Fibroblast of mammary gland (primary cell): ENCODE results near the gene VSIG10L2.
"Not testable (repeated sequence)": the region's sequence is repeated elsewhere in the genome, so short reads cannot be mapped to it uniquely, and the experiment has no call there.

ENCODE experiments used
- DNase-seq: peaks from one replicate; pipeline ENCODE4 v3.0.0-alpha.2; 2010; ENCODE audit warnings: low read depth
- H3K4me3 ChIP-seq: 2 replicates; pipeline ENCODE4 v1.5.1; 2011; ENCODE audit warnings: low read depth, mild to moderate bottlenecking, low read length, moderate library complexity; ENCODE audit not compliant: control insufficient read depth
- TF ChIP-seq, protein P1 (sequence below): conservative IDR thresholded peaks from 2 replicates; pipeline ENCODE4 v1.5.1; 2011; ENCODE audit warnings: low read depth, low read length, inconsistent platforms; ENCODE audit not compliant: control insufficient read depth, insufficient read depth

Gene VSIG10L2

DNA sequence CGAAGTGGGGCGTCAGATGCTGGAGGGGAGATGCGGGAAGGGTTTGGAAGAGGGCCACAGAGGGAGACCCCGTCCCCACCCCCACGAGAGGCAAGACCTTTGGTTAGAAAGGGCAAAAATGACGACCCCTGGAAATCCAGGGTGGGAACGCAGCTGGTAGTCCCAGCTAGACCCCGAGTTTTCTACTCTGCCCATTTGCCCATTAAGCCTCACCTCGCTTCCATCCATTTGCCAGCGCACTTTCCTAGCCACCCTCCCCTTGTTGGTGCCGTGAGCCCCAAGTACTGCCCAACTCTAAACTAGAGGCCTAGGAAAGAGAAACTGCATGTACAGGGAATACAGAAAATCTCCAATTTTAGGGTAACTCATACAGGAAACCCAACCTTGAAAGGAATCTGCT, 41.2 kb upstream of the VSIG10L2 start:
- no peak overlapping the region for H3K4me3 ChIP-seq
- TF ChIP-seq, protein P1, sequence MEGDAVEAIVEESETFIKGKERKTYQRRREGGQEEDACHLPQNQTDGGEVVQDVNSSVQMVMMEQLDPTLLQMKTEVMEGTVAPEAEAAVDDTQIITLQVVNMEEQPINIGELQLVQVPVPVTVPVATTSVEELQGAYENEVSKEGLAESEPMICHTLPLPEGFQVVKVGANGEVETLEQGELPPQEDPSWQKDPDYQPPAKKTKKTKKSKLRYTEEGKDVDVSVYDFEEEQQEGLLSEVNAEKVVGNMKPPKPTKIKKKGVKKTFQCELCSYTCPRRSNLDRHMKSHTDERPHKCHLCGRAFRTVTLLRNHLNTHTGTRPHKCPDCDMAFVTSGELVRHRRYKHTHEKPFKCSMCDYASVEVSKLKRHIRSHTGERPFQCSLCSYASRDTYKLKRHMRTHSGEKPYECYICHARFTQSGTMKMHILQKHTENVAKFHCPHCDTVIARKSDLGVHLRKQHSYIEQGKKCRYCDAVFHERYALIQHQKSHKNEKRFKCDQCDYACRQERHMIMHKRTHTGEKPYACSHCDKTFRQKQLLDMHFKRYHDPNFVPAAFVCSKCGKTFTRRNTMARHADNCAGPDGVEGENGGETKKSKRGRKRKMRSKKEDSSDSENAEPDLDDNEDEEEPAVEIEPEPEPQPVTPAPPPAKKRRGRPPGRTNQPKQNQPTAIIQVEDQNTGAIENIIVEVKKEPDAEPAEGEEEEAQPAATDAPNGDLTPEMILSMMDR: no peak

DNA sequence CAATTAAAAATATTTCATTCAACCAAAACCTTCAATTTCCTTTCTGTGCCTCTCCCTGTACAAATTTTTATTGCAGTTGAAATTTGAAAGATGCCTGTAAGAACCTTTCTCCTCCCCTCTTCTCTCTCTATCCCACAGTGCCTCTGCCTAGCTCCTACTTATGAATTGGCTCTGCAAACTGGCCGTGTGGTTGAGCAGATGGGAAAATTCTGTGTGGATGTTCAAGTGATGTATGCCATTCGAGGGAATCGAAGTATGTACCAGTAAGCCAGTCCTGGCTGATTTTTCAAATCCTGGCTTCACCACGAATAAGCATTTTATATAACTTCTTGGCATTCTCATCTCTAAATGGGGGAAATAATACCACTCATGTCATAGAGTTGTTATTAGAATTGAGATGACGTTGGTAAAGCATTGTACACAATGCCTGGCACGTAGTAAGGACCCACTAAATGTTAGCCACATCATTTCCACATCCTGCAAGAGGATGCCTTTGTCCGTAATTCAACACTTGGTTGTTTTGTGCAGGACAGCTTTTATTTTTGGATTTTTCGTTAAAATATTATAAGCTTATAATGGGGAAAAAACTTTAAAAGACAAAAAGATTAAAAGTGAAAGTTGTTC, 35.5 kb upstream of the VSIG10L2 start:
- TF ChIP-seq, protein P1: no peak
- no peak for DNase-seq
- no peak overlapping the region for H3K4me3 ChIP-seq

More for the DNA sequence above, 41.2 kb upstream of the VSIG10L2 start:
- DNase-seq: no peak

DNA sequence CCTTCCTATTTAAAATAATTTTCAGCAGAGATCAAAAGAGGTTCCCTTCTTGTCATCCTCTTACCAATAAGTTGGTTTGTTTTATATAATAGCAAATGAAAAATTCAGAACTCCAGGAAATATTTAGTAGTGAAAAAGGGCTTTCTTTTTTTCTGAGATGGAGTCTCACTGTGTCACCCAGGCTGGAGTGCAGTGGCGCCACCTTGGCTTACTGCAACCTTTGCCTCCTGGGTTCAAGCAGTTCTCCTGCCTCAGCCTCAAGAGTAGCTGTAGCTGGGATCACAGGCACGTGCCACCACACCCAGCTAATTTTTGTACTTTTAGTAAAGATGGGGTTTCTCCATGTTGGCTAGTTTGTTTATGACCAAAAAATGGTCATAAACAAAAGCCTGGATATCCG, 31.2 kb upstream of the VSIG10L2 start:
- H3K4me3 ChIP-seq, DNase-seq: not testable (repeated sequence)

DNA sequence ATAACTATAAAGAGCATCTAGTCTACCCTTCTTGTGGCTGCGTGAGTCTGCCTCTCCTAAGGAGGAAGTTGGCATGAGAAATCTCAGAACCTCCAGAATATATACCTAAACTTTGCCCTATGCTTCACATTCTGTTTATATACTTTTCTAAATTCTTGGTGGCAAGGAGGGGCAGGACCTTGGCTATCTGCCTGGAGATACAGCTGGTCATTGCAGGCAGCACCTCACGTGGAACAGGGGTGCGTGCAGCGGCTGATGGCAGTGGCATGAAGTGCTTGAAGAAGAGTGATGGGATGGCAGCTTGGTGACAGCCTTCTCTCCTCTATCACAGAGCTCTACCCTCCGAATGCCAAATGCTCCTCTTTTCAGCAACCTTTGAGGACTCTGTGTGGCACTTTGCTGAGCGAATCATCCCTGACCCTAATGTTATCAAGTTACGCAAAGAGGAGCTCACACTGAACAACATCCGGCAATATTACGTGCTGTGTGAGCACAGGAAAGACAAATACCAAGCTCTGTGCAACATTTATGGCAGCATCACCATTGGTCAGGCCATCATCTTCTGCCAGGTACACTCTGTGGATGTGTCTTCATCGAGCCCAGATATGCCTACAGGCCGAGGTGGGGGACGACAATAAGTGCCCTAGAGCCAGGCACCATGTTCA, 29.0 kb upstream of the VSIG10L2 start:
- TF ChIP-seq, protein P1: no peak
- H3K4me3 ChIP-seq: no peak overlapping the region
- no peak for DNase-seq

DNA sequence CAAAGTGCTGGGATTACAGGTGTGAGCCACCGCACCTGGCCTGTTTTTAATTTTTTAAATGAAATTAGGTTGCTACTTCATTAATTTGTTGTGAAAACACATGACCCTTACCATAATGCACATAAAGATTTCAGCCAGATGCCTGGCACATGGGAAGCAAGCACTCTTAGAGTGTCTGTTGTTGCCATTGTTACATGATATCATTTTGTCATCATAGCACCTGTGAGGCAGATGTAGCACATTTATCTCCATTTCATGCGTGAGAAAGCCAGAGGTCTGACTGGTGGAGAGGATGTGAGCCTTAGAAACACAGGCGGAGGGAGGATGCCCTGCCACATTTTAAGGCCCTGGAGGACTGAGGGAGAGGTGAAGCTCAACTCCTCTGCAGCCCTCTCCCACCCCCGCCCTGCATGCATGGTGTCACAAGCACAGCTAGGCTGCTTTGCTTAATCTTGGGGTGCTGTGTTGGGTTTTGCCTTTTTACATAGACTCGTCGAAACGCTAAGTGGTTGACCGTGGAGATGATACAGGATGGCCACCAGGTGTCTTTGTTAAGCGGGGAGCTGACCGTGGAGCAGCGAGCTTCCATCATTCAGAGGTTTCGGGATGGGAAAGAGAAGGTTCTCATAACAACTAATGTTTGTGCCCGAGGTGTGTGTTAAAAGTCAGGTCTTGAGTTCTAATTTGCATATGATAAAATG, 27.6 kb upstream of the VSIG10L2 start:
- TF ChIP-seq, protein P1: peak; percentile 6
- no peak for DNase-seq
- H3K4me3 ChIP-seq: no peak overlapping the region

DNA sequence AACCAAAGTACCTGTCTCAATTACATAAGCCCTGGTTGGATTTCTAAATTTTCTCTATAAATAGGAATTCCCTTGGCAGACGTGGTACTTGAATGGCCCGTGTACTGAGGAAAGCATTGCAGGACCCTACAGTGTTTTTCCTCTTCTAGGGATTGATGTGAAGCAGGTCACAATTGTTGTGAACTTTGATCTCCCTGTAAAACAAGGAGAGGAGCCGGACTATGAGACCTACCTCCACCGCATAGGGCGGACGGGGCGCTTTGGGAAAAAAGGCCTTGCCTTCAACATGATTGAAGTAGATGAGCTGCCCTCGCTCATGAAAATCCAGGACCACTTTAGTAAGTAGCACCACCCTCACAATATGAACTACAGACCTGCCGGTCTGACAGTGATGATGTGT, 24.8 kb upstream of the VSIG10L2 start:
- DNase-seq: no peak
- TF ChIP-seq, protein P1: no peak
- H3K4me3 ChIP-seq: no peak overlapping the region

DNA sequence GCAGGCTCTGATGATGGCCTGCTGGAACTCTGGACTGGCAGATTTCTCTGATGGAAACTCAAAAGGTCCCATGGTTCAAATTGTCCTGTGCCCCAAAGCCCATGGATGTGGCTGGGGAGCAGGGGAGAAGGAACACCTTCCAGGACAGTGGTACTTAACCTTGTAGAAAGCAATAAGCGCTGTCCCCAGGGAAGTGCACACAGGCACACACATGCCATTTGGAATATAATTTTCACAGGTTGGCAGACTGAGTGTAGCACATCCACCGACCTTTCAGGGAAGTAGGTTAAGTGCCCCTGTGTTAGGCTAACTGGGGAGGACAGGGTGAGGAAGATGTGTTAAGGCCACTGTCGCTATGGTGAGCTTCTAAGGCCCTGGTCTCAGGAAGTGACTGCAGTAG, 23.7 kb upstream of the VSIG10L2 start:
- TF ChIP-seq, protein P1: no peak
- no peak overlapping the region for H3K4me3 ChIP-seq
- DNase-seq: no peak
